IPS DF 19.7 (cell line): ENCODE measurements around the gene STX1A.

ENCODE experiments used
- DNase-seq: peaks from one replicate; pipeline ENCODE4 v3.0.0-alpha.2; 2013; ENCODE audit warnings: low read depth, low spot score

Gene STX1A

GRCh38 chr7:73649576-73649975, 69.9 kb downstream of the STX1A start:
- DNase-seq = no peak
